HG03442 (cell line): Measurements from ENCODE around the gene RABGGTA.

Source experiments
- ATAC-seq: cut with Tn5 transposase; IDR thresholded peaks from one replicate; pipeline ENCODE4 v1.9.1; 2021; ENCODE audit warnings: mild to moderate bottlenecking, moderate library complexity; ENCODE audit not compliant: unreplicated experiment

The RABGGTA gene

GRCh38 chr14:24280797-24281460 lies 9.5 kb upstream of the RABGGTA start:
- no peak for ATAC-seq

DNA sequence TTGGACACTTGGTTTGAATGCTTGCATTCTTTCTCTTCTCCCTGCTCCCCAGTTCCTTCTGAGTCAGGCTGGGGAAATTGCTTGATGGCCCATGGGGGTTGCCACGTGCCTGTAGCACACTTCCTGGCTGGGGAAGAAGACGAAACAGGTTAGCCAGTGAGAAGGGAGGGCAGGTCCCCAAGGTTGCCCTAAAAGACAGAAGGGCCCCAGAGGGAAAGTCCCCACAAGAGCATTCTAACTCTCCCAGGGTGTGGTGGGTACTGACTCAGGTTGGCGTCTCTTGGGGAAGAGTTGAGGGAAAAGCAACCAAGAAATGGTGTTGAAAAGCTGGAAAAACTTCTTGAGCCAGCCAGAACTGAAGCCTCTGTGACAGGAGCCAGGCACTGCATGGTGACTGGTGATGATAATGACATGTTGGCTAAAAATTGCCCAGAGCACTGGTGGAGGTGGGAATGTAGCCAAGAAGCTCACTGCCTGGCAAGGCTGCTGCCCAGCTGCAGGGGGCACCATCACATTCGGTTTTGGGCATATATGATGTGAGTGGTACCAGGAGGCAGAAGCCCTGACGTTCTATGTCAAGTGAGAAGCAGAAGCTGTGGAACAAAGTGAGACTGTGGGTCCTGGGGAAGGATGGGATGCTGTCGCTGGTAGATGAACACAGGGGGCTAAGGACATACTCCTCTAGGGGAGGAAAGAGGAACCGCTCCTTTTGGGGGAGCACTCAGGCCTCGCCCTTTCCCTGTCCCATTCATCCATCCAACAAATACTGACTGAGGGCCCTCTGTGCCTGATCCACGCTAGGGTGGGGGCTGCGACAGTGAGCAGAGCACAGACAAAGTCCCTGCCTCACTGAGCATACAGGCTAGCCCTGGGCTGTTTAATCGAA lies 8.1 kb upstream of the RABGGTA start:
- peak; percentile 77 for ATAC-seq

DNA sequence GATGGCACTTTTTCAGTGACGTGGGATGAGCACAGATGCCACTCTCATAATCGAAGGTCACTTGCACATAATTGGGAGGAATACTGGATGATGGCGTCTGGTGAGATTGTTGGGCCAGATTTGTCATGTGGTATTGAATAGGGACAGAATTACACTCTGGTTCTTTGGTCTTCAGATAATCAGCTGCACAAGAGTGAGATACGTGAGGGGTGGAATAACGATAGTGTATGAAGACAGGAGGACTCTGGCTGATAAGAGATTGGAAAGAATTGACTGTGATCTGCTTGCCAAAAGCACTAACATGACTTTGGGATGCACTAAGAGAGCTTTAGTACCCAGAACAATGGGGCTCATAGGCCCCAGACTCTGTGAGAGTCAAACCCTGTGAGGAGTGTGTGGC lies 7.0 kb upstream of the RABGGTA start:
- ATAC-seq: no peak

GRCh38 chr14:24277606-24278321 lies 6.4 kb upstream of the RABGGTA start:
- no peak for ATAC-seq

DNA sequence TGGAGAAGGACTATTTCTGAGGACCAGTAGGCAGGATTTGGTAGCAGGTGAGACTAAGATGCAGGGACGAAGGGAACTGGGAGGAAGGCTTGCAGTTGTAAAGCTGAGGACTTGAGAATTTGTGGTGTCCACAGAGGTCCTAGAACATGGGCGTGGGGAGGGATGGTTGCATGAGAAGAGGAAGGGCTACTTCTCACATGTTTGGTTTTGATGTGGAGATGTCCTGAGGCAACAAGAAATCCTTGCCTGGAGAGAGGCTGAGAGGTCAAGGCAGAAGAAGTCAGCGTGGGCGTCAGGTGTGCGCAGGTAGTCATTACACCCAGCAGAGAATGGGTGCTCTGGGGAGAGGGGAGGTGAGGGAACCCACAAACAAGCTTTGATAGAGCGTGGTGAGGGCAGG lies 5.7 kb upstream of the RABGGTA start:
- ATAC-seq: no peak

DNA sequence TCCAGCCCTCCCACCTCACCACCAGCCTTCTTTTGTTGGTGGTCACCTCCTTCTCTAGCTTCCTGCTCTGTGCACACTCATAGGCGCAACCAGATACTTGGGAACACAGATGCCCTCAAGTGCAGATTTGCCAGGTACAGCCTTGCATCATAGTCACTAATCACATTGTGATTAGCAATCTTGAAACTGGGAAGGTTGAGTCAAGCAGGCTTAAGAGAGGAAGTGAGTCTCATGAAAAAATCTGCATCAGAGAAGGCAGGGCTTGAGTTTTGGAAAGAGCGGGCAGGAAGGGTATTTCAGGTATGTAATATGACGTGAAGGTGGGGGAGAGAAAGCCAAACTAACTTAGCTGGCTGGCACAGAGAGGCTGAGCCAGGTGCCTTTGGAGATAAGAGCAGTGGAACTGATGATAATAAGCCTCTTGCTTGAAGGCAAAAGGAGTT lies 2.7 kb upstream of the RABGGTA start:
- ATAC-seq: peak; percentile 39

GRCh38 chr14:24273422-24273998 lies 2.1 kb upstream of the RABGGTA start:
- ATAC-seq: no peak

DNA sequence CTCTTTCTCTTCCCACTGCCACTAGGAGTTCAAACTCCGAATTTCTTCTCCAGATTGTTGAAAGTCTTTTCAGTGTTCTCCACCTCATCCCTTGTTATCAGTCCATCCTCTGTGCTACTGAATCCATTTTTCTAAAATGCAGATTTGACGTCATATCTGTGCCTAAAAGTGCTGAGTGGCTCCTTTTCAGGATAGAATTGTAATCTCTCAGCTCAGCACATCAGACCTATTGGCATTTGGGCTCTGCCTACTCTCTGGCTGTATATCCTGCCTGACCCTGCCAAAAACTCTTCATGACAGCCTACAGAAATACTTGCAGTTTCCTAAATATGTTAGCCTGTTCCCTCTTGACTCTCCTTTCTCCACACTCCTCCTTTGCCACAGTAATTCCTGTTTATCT lies 1.1 kb upstream of the RABGGTA start:
- no peak for ATAC-seq

- ATAC-seq: no peak
Observed at GRCh38 chr14:24271834-24272263, 452 bp upstream of the RABGGTA start.

DNA sequence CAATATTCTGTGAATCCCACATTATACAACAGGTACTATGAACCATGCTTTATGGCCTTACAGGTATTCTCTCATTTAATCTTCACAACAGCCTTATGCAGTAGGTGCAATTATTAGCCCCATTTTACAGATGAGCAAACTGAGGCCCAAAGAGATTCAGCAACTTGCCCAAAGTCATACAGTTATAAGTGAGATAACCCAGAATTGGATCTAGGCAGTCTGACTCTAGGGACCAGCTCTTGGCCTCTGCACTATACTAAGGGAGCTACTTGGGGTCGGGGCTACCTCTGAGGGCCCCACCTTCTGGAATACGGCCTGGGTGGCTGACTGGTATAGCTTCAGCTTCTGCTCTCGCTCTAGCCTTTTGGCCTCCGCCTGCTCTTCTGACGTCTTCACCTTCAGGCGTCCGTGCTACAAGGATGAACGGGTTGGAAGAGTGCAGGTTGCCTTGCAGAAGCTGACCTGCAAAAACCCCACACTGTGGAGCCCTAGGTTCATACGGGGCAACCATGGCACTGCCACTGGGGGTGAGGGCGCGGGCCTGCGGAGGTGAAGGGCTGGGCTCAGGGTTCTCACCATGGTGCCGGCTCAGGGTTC lies 762 bp downstream of the RABGGTA start:
- no peak for ATAC-seq

GRCh38 chr14:24269910-24270536 lies 1.4 kb downstream of the RABGGTA start:
- ATAC-seq: no peak

- no peak for ATAC-seq
Observed at GRCh38 chr14:24269368-24269767, 2.0 kb downstream of the RABGGTA start.

- no peak for ATAC-seq
Observed at GRCh38 chr14:24268225-24268624, 3.2 kb downstream of the RABGGTA start.

DNA sequence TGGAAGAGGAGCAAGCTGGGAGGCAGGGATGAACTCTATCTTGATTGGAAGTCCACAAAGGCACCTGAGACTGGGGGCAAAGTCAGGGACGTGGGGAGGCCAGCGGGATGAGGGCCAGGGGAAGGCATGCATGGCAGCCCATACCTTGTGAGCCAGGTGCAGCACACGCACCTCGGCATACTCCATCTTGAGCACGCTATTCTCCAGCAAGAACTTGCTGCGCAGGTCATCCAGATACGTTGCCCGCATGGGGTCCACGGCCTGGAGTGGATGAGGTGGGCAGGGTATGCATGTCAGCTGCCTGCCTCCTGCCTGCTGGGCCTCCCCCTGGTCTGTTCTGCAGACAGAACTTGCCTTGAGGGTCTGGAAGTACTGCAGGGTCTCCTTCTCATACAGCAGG lies 3.9 kb downstream of the RABGGTA start:
- ATAC-seq: no peak

DNA sequence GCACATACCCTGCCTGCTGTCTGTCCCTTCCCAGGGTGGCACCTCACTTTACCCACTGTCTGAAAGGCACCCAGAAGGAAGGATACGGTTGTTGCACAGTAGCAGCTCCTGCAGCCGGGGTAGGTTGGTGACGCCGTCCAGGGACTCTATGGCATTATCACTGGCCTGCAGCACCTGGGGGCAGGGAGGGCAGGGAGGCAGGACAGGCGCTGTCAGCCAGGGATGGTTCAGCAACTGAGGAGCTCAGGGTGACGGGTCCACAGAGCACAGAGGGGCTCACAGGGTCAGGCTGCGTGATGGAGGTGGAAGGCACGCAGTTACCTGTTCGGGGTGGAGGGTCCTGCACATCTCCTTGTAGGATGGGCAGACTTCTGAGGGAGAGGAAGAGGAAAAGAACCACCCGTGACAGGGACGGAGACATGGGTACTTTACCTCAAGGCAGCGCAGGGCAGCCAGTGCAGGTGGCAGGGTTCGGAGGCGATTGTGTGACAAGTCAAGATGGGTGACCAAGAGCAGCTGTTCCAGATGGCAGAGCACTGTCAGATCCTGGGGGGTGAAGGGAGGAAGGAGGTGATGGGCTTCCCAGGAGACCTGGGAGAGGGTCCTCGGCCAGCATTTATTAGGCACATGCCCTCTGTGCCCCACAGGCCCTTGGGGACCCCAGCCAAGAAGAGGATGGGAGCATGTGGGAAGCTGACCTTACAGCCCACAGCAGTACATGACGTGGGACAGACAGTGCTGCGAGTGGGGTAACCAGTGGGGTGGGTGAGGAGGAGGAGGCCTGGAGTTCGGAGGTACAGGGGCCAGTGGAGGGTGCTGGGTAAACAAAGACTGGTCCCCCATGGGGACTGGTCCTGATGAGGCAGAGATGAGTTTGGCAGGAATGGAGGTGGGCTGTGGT lies 4.8 kb downstream of the RABGGTA start:
- ATAC-seq: no peak

- ATAC-seq: no peak
Observed at GRCh38 chr14:24264298-24264697, 7.1 kb downstream of the RABGGTA start.

DNA sequence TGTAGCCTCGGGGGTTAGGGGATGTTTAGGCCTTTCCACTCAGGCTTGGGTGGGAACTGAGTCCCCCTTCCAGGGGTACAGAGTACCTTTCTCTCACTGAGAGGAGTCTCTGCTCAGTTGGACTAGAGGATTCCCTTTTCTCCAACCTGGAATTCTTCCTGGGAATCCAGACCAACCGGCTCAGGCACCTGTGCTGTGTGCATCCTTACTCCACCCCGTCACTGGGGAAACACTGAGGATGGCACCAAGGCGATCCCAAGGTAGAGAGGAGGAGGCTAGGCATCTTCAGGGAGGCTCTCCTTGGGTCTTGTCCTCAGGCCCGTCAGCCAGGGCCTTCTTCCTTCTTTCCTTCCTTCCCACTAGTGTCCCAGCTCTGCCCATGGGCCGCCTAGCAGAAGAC lies 7.5 kb downstream of the RABGGTA start:
- no peak for ATAC-seq

GRCh38 chr14:24262821-24263733 lies 8.3 kb downstream of the RABGGTA start, which contains the start of gene TGM1:
TSS of gene TGM1 (minus strand) at chr14:24263177. CDS start at chr14:24262352, 825 bp downstream.
- ATAC-seq: no peak
